ENCODE data around the gene ITGBL1.

The ITGBL1 gene

DNA sequence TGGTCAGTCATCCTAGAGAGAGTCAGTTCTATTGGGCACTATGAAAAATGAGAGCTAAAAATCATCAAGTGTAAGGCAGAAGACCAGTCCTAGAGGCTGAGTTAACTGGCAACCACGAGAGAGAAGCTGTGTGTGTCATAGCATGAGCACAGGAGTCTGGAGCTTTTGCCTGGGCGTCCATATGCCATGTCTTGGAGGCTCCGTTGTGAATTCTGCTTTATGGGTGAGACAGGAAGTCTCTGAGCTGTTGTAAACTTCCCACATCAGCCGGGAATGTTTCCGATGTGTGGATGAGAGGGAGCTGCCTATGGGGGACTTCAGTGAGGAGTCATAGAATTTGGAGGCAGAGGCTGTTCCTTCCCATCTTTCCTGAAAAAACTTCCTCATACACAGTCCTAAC is 120.0 kb downstream of the ITGBL1 start:
- DNase-seq = no peak

GRCh38 chr13:101575581-101575980 is 123.1 kb downstream of the ITGBL1 start:
- DNase-seq = no peak

DNA sequence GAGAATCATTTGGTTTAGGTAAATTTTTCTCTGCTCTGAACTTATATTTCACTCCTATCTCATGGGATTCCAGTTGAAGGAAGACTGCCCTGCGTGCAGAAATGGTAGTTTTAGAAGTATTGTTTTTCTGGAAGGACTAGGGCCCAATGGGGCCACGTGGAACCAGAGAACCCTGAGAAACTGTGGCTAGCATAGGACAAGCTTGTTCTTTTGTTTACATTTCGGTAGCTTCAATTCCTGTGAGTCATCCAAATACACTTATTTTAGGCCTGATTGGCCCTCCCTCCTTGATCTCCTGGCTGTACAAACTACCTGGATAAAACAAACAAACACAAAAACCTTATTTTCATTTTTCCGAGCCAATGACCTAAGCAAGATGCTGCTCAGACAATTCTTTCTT is 124.0 kb downstream of the ITGBL1 start:
- no peak for DNase-seq

- DNase-seq = no peak
Observed at GRCh38 chr13:101576977-101577376, 124.5 kb downstream of the ITGBL1 start.

- no peak for DNase-seq
Observed at GRCh38 chr13:101579281-101579802, 126.9 kb downstream of the ITGBL1 start.

DNA sequence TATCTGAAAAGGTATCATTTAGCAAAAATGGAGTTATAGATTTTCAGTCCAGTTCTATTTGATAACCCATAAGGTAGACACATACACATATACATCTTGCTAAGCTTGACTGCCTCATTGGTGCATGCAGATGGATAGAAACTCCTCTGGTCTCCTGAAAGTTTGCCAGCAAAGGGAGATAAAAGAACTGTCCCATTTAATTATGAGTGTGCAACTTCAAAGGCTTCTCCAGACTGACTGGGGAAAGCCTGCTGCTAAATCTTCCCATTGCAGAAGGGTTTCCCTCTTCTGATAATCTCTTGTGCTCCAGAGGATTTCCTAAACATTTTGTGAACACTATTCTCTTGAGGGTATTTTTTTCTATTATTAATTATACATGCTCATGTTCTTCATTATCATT is 131.9 kb downstream of the ITGBL1 start:
- DNase-seq = no peak

GRCh38 chr13:101590479-101590878 is 138.0 kb downstream of the ITGBL1 start:
- DNase-seq = no peak

GRCh38 chr13:101594936-101595335 is 142.5 kb downstream of the ITGBL1 start:
- no peak for DNase-seq

GRCh38 chr13:101596803-101597202 is 144.3 kb downstream of the ITGBL1 start:
- no peak for DNase-seq

DNA sequence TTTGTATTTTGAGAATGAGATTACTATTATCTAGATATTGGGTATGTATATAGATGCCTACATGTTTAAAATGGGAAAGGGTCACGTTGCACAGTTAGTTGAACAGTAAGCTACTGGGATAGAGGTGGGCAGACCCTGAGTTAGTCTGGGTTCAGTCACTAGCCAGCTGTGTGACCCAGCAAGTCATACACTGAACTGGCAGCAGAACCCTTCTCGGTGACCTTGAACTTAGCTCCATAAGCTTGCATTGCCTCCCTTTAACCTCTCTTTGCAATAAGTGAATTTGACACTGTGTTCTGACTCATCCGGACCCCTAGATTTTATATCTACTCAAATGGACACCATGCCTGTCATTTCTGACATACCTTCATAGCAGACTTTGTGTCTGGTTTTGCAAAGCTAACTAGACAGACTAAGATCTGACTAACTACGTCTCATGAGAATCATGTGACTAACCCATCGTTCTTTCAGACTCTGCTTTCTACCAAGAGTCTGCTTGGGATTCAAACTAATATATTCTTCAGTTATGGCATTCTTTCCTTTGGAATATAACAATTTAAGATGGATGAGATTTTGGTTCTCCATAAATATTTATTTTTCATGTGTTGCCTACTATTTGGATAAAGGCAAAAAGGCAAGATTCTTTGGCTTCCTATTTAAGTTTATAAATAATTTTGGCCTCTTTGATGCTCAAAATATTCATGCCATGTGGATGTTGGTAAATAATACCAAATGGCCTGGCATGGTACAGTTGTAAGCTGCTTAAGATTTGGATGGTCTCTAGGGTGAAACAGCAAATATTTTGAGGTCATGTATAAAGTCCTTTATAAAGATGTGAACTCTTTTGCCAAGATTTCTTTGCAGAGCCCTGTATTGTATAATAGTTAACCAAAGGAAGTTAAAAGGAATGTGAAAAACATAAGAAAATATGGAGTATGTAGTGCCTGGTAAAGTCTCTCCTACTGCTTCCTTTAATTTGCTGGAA is 159.3 kb downstream of the ITGBL1 start:
- no peak for DNase-seq

GRCh38 chr13:101612735-101613134 is 160.3 kb downstream of the ITGBL1 start:
- DNase-seq = no peak

- no peak for DNase-seq
Observed at GRCh38 chr13:101614491-101614890, 162.0 kb downstream of the ITGBL1 start.

GRCh38 chr13:101618440-101619187 is 166.1 kb downstream of the ITGBL1 start:
- DNase-seq = peak; percentile 67

DNA sequence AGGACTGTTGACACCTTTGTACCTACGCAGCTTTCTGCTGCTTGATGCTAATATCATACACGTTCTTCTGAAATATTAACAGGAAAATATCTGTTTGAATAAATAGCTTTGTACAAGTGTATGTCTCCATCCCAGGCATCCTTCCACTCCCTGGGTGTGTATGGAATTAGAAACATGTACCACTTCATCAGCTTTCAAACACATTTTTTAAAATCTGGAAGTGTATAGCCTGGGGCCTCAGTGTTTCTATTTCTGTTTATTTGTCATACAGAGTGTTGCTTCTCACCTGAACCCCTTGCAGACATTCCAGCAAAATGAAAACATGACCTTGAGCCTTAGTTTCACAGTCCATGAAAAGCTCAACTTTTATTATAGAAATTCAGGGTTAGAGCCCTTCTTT is 168.6 kb downstream of the ITGBL1 start:
- no peak for DNase-seq

- no peak for DNase-seq
Observed at GRCh38 chr13:101623470-101624209, 171.2 kb downstream of the ITGBL1 start.

DNA sequence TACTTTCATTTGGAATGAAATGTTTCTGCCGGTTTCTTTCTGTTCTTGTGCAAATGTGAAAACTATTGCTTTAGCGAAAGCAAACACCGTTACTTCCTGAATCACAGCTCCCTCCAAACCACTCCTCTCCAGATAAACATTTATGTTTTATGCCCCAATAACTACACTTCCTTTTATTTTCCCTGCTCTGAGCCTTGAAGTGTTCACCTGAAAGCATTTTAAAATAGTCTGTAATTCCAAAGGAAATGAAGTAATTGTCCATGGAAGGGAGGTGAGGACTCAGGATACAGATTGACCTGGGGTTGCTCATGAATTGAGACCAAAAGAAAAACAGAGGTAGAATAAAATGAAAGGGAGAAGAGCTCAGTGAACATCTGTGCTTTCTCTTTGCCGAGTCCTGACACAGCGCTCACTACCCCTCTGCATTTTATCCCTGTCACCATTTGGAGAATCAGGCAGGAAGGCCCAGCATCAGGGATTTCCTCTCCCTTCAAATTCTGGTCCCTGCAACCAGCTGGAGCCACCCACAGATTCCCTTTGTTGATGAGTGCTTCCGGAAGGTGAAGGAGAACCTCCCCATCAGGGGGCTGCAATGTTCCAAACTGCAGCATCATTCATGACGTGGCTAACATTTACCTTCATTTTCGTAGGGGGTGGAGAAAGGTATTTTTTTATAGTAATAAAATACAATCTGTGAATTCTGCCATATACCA is 171.9 kb downstream of the ITGBL1 start:
- DNase-seq = no peak

DNA sequence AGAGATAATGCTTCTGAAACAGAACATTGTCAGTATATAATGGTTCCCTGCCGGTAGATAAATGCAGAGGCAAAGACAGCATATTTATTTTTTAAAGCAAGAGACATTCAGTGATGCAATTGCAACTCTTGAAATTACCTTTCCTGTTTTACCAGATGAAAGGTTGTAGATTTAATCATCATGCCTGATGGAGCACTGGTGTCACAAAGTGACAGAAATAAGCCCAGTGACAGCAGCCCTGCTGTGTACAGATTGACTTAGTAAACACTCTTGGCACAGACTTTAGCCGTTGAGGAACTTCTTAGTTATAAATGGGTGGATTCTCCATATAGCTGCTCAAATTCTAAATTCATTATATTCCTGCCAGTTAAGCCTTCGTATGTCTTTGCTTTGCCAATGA is 172.5 kb downstream of the ITGBL1 start:
- no peak for DNase-seq

GRCh38 chr13:101626925-101627555 is 174.6 kb downstream of the ITGBL1 start:
- DNase-seq = peak; percentile 70

GRCh38 chr13:101627556-101627943 is 175.1 kb downstream of the ITGBL1 start:
- DNase-seq = no peak

DNA sequence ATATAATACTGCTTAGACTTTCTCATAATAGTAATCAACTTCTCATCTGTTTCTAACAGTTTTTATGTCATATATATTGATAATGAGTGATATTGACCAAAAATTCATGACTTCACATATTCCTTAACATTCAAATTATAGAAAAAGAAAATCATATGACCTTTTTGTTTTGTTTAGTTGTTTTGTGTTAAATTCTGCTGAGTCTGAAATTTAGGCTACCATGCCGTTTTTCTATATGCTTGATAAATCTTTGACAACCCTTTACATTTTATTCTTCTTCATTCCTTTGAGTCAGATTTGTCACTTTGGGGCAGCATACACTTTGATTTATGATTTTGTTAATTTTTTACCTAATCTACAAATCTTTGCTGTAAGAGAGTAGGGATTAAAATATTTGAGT is 176.4 kb downstream of the ITGBL1 start:
- DNase-seq = no peak

DNA sequence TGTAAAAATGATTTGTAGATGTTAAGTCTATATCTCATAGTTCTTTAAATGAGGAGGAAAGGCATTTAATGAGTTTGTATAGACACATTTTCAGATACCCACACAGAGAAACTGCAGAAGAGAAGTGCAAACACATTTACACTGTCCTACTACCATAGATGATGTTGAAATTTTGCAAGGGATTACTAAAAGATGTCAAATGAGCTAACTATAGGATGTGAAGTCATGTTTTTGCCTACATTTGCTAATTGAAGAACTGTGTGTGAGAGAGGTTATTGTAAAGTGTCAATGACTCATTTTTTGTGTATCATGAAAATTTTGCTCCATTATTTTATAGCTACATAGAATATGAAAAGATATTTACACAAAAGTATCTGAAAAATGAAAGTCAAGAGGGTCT is 178.9 kb downstream of the ITGBL1 start:
- no peak for DNase-seq

GRCh38 chr13:101634142-101634541 is 181.7 kb downstream of the ITGBL1 start:
- DNase-seq = no peak

All from activated effector memory CD4-positive, alpha-beta T cell treated with anti-CD3 and anti-CD28 coated beads, Interleukin-2, amount 50 U/mL, for 16 hours (primary cell).